Left renal pelvis (tissue), 4 donors: ENCODE data around the gene PPP1R15B. TPM values are rescaled to one million over a fixed set of nuclear protein-coding genes. Genes with fewer than 3 reads are reported as not detected.

Experiments
- polyA plus RNA-seq, 4 donors: library from polyadenylated mRNA; unstranded; fragments of 120-200 nt; gene quantifications; one replicate each; pipeline ENCODE4 v1.2.1, GENCODE V29; 2013; ENCODE audit not compliant: insufficient read length in 4 of 4

The PPP1R15B gene
- polyA plus RNA-seq, 4 donors: 41.0 to 85.0 (median 43.3) TPM

Other genes with a start within 250 kb of the PPP1R15B start
- gene REN, start 245.5 kb downstream of the PPP1R15B start, polyA plus RNA-seq: 10 to 100 TPM in 3 of 4 donors, 1 to 10 TPM in 1; 8.2 to 94.2 (median 62.3) TPM
- gene KISS1, start 215.3 kb downstream of the PPP1R15B start, polyA plus RNA-seq: 1 to 10 TPM in 1 of 4 donors, under 1 TPM in 1, not detected in 2; 0.40 to 1.4 TPM
- 1 to 10 TPM in 3 of 4 donors, under 1 TPM in 1; 0.20 to 4.7 (median 3.7) TPM for gene GOLT1A, start 197.8 kb downstream of the PPP1R15B start, polyA plus RNA-seq
- 10 to 100 TPM; 46.1 to 55.8 (median 46.5) TPM for gene PLEKHA6, start 51.9 kb downstream of the PPP1R15B start, polyA plus RNA-seq
- gene PIK3C2B, start 83.0 kb upstream of the PPP1R15B start, polyA plus RNA-seq: 10 to 100 TPM; 14.3 to 25.6 (median 17.5) TPM
- gene MDM4, start 104.6 kb upstream of the PPP1R15B start, polyA plus RNA-seq: 10 to 100 TPM; 22.9 to 61.8 (median 34.0) TPM